GM12874 (cell line): ENCODE results near the gene NEK11.

Experiments used
- CTCF ChIP-seq: IDR thresholded peaks from 2 replicates; pipeline ENCODE4 v1.5.1; 2011; ENCODE audit warnings: low read depth, mild to moderate bottlenecking, control low read depth, low read length, moderate library complexity; ENCODE audit not compliant: insufficient read depth

NEK11 gene

GRCh38 chr3:131363275-131363674 lies 336.6 kb downstream of the NEK11 start:
- TF ChIP-seq CTCF, result no peak

DNA sequence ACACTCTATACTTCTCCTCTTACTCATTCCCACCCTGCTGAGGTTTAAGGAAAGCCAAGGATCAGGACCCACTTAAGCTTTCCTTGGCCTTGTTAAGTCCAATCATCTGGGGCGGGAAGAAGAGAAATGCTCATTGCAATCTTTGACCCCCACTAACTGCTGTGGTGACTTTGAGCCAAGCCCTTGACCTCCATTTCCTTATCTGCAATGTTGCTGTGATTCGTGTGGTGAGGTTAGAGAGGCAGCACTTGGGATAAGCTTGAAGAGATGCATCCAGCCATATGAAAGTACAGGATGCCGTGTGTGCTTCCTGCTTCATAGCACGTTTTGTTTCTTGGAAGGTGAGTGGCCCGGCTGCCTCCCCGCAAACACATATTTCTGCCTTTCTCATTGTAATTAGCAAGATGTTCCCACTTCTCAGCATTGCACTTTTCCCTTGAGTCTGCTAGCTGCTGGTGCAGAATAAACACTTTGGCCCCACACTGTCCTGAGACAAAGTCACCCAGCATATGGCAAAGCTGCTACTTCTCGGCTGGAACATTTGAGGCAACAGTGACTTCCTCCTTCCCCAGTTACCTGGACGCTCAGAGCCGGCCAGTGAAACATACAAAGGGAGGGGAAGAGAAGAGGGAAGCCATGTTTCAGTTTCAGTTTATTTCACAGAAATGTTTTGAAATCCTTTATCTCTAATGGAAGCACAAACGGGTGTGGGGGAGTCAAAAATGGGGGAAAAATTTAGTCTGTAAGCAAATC lies 344.4 kb downstream of the NEK11 start:
- TF ChIP-seq CTCF, result no peak

GRCh38 chr3:131371688-131372066 lies 345.0 kb downstream of the NEK11 start:
- TF ChIP-seq CTCF, result no peak

GRCh38 chr3:131374741-131375140 lies 348.1 kb downstream of the NEK11 start:
- TF ChIP-seq CTCF, result no peak

DNA sequence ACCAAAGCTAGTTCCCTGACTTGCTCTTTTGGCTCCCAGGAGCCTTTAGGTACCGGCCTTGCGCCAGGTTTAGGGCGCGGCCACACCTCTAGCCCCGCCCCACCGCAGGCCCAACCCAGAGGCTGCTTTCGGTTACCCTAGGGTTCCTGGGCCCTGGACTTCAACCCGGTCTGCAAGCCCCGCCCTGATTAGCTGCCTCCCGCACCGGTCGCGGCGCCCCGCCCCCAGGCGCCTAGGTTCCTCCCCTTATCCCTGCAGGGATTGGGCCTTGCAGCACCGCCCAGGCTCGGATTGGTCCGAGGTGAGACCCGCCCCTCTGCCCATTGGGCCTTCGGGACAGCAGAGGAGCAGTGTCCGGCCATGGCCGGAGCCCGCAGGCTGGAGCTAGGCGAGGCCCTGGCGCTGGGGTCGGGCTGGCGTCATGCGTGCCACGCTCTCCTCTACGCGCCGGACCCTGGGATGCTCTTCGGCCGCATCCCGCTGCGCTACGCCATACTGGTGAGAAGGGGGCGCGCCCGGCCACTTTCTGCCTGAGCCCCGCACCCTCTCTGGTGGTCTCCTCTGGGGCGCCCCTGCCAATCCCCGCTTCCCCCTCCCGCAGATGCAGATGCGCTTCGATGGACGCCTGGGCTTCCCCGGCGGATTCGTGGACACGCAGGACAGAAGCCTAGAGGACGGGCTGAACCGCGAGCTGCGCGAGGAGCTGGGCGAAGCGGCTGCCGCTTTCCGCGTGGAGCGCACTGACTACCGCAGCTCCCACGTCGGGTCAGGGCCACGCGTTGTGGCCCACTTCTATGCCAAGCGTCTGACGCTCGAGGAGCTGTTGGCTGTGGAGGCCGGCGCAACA lies 355.0 kb downstream of the NEK11 start, which contains the start of gene NUDT16:
Gene NUDT16, plus strand, starts transcription at position 330 of the 847 bp plus-strand sequence. Its CDS starts 31 bp downstream, at position 361.
- no peak for TF ChIP-seq CTCF

DNA sequence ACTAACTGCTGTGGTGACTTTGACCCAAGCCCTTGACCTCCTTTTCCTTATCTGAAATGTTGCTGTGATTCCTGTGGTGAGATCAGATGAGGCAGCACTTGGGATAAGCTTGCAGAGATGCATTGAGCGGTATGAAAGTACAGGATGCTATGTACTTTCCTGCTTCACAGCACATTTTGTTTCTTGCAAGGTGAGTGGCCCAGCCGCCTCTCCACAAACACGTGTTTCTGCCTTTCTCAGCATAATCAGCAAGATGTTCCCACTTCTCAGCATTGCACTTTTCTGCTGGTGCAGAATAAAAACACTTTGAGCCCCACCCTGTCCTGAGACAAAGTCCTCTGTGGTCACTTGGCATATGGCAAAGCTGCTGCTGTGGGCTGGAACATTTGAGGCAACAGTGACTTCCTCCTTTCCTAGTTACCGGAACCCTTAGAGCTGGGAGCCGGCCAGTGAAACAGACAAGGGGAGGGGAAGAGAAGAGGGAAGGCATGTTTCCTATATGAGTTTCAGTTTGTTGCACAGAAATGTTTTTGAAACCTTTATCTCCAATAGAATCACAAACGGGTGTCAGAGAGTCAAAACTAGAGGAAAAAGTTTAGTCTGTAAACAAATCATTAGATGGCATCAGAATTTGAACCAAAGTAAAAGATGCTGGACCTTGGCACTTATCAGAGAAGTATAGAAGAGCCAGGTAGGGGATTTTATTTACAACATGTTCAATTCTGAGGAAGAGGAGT lies 359.9 kb downstream of the NEK11 start:
- no peak for TF ChIP-seq CTCF

- no peak for TF ChIP-seq CTCF
Observed at GRCh38 chr3:131387796-131388489, 361.3 kb downstream of the NEK11 start.
